Adipose tissue (tissue), 3 donors: ENCODE measurements around the gene RERE. TPM values are rescaled to one million over a fixed set of nuclear protein-coding genes. Genes with fewer than 3 reads are reported as not detected.

Source experiments
- H3K27ac ChIP-seq: one replicate; pipeline ENCODE4 v1.5.1; 2013; ENCODE audit warnings: low read depth, low read length
- WGBS, 3 donors: extraction: QIAGEN DNeasy Blood & Tissue Kit; methylation state at CpG; one replicate each; pipeline ENCODE4 v1.1.7; 2013; 5-methylcytosine and 5-hydroxymethylcytosine counted together
- polyA plus RNA-seq, 3 donors: library from polyadenylated mRNA; stranded (reverse); fragments of 200-250 nt; gene quantifications; one replicate each; pipeline ENCODE4 v1.2.3, GENCODE V29; 2013
- donor health status: healthy with polysubstance abuse.
- donor health status: Bipolar disorder and iron deficiency.
- donor health status: healthy.

The RERE gene
- polyA plus RNA-seq, 3 donors = 15.8 to 40.7 (median 39.6) TPM

DNA sequence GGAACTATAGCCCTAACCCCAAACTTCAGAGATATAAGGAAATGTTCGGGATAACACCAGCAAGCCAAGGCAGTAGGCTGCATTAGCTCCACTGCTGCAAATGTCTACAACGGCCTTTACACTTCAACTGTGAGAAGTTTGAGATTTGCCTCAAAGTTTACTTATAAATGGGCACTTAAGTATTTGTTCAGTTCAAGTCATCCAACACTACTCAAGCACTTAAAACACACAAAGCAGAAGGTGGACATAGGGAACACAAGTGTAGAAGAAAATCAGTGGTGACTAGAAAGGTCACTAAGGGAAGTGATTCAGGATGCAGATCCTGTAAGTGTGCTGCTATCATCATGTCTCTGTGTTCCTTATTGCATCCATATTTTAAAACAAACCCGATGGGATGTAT is 278.9 kb downstream of the RERE start:
- 80 to 86% (median 82%) methylated on average over 3 of the region's 3 CpGs for WGBS, 3 donors
- no peak overlapping the region for H3K27ac ChIP-seq

DNA sequence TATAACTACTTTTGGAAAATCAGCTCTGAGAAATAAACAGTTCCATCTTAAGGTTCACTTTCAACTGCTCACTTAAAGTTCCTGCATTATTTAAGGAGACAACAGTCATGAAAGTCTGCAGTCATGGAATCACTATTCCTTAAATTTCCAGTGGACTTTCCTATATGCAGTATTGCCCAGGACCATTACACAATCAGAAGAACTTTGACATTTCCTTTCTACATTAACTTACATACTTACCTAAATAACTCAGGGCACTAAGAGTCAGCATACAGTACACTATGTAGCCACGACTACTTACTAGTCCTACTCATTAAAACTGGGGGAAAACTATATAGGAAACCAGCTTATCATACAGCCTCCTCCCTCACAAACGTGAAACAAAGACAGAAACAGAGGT is 279.4 kb downstream of the RERE start:
- WGBS, 3 donors = 69 to 80% (median 71%) methylated on average over 2 of the region's 2 CpGs
- no peak overlapping the region for H3K27ac ChIP-seq

- 70 to 89% (median 74%) methylated on average over 2 of the region's 2 CpGs for WGBS, 3 donors
- H3K27ac ChIP-seq = no peak overlapping the region
Observed at GRCh38 chr1:8536515-8536914, 280.9 kb downstream of the RERE start.

DNA sequence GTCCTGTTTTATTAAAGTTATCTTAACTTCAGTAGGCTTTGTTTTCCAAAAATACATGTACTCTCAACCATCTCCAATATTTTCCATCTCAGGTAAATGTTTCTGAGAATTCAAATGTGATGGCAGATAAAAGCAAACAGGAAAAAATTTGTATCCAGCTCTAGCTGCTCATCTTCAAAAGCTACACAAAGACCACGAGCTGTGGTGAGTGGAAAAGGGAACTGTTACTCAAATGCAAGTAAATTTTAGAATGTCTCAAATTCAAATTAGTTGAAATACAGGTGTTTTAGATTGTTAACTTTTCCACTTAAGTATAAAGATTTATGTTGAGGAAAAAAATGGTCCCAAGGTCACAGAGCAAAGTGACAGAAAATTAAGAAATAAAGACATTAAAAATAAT is 283.5 kb downstream of the RERE start:
- 62 to 75% (median 73%) methylated on average over 1 of the region's 1 CpG for WGBS, 3 donors
- H3K27ac ChIP-seq = no peak overlapping the region

DNA sequence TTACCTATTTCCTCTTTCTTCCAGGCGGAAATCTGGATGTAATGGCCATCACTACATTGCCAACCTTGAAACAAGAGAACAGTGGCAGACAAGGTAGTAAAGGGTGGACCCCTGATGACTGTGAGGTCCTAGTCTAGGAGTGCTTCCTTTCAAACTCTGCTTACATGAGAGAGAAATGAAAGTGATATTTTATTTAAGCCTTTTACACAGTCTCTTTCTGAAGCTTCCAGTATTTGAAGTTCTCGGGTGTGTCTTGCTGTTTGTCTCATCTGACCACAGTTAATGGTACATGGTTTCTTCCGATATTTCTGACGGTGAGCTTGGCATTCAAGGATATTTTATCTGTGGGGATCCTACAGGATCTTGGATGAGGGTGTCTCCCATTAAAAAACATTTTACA is 284.3 kb downstream of the RERE start:
- WGBS, 3 donors = 81 to 86% (median 83%) methylated on average over 4 of the region's 4 CpGs
- no peak overlapping the region for H3K27ac ChIP-seq

DNA sequence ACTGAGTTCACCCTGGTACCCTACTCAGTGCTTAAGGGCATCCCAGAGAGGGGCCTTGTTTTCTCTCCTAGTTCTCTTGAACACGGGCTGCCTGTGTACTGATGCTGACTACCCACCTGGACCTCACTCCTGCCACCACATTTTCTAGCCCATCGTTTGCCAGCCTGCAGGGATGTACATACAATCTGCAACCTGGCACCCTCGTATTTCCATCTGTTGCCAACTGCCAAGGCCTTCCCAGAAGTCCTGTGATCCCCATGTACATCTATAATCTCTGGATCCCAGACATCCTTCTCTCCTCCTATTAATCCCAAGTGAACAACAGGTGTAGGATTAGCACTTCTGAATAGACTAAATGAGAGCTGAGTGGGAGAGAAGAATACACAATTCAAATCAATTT is 287.5 kb downstream of the RERE start:
- 86 to 93% (median 88%) methylated on average over 3 of the region's 3 CpGs for WGBS, 3 donors
- H3K27ac ChIP-seq = no peak overlapping the region

DNA sequence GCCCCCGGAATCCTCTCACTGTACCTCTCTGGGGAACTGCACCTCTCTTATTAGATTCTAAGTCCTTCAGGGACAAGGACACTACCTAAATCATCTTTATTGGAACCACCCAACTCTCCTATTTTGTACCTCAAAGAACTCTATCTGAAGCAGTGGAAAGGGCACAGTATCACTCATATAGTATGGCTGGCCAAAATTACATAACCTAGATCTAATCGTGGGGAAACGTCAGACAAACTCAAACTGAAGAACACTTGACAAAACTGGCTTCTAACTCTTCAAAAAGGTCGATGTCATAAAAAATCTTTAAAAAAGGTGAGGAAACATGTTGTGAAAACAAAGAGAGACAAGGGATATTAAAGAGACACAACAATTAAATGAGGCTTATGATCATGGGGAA is 289.5 kb downstream of the RERE start:
- 39 to 54% (median 42%) methylated on average over 4 of the region's 4 CpGs for WGBS, 3 donors

GRCh38 chr1:8525558-8526275 is 291.7 kb downstream of the RERE start:
- peak overlapping the region; percentile 39 for H3K27ac ChIP-seq

More for the DNA sequence above, 289.5 kb downstream of the RERE start:
- H3K27ac ChIP-seq = no peak overlapping the region

GRCh38 chr1:8525216-8525557 is 292.3 kb downstream of the RERE start:
- no peak overlapping the region for H3K27ac ChIP-seq
- WGBS, 3 donors = 5 to 14% (median 10%) methylated on average over 6 of the region's 6 CpGs

More at GRCh38 chr1:8525558-8526275, 291.7 kb downstream of the RERE start:
- 2 to 5% (median 3%) methylated on average over 11 of the region's 11 CpGs for WGBS, 3 donors

- 27 to 48% (median 42%) methylated on average over 2 of the region's 2 CpGs for WGBS, 3 donors
- no peak overlapping the region for H3K27ac ChIP-seq
Observed at GRCh38 chr1:8524627-8525157, 292.7 kb downstream of the RERE start.

- 47 to 68% (median 49%) methylated on average over 5 of the region's 5 CpGs for WGBS, 3 donors
- H3K27ac ChIP-seq = no peak overlapping the region
Observed at GRCh38 chr1:8523666-8524206, 293.7 kb downstream of the RERE start.

DNA sequence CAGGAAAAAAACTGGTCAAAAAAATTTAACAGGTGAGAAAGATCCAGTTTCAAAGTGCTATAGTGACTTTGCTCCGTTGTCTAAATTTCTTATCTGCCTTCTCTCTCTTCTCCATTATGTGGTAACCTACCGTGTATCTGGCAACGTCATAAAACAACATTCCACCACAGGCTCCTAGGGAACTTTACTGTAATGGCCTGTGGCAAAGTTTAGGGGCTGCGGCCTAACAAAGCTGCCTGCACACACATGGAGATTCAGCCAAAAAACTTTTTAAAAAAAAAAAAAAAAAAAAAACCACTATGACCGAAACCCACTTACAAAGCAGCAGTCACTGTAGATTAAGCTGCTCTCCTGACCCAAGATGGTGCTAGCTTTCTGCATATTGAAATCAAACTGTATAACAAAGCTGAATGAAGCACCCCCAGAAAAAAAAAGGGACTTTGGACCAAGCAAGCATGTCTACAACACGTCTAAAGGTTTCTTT is 296.9 kb downstream of the RERE start:
- WGBS, 3 donors = 57 to 71% (median 69%) methylated on average over 6 of the region's 6 CpGs
- no peak overlapping the region for H3K27ac ChIP-seq

- H3K27ac ChIP-seq = no peak overlapping the region
- 100% methylated on average over 1 of the region's 1 CpG for WGBS, 3 donors
Observed at GRCh38 chr1:8519167-8519566, 298.3 kb downstream of the RERE start.

GRCh38 chr1:8518490-8518801 is 299.0 kb downstream of the RERE start:
- H3K27ac ChIP-seq = no peak overlapping the region
- 69 to 74% (median 73%) methylated on average over 3 of the region's 3 CpGs for WGBS, 3 donors

DNA sequence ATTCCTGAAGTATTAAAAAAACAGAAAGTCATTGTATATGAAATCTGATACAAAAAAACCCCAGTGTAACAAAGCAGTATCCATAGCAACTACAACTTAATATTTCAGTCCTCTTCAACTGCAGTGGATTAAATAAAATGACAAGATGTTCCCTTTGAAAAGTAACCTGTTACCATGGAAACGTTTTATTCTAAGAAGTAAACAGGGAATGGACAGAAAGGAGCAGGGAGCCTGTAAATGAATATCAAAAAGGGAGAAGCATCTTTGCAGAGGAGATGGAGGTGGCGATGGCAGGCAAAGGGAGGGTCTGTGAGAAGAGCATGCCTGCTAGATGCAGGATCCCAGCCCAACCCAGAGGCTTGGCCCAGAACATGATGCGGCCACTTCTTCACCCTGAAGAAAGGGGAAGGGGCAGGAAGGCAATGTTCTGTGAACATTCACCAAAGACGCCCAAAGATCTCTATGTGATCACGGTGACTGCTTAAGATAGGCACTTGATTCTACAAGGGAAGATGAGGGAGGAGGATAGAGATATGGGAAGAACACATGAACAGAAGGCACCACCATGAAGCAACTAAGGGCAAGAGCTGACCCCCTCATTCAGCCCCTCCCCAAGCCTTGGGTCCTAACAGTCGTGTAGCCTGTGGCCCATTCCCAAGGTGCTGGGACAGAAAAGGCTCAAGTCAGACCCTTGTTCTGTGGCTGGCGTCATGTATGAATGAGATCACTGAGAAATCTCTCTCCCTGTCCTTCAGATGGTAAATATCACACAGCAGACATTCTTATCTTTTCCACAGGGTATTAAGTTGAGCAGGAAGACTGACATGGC is 299.6 kb downstream of the RERE start:
- no peak overlapping the region for H3K27ac ChIP-seq
- 72 to 76% (median 72%) methylated on average over 7 of the region's 7 CpGs for WGBS, 3 donors

GRCh38 chr1:8516793-8517556 is 300.5 kb downstream of the RERE start:
- 55 to 69% (median 60%) methylated on average over 6 of the region's 6 CpGs for WGBS, 3 donors
- H3K27ac ChIP-seq = no peak overlapping the region

- no peak overlapping the region for H3K27ac ChIP-seq
- 50 to 86% (median 80%) methylated on average over 4 of the region's 4 CpGs for WGBS, 3 donors
Observed at GRCh38 chr1:8516278-8516777, 301.1 kb downstream of the RERE start.

GRCh38 chr1:8512504-8512903 is 304.9 kb downstream of the RERE start:
- no peak overlapping the region for H3K27ac ChIP-seq
- WGBS, 3 donors = 94 to 96% (median 94%) methylated on average over 6 of the region's 6 CpGs
